Activated CD4-positive, alpha-beta T cell treated with anti-CD3 and anti-CD28 coated beads, Interleukin-2, amount 50 U/mL, for 48 hours (primary cell): ENCODE results near the gene PTPRN2.
"Not testable (repeated sequence)": the region's sequence is repeated elsewhere in the genome, so short reads cannot be mapped to it uniquely, and the experiment has no call there.

Experiments
- DNase-seq, 2 experiments: peaks; one replicate each; pipeline ENCODE4 v3.0.0-alpha.2; 2020

The PTPRN2 gene

DNA sequence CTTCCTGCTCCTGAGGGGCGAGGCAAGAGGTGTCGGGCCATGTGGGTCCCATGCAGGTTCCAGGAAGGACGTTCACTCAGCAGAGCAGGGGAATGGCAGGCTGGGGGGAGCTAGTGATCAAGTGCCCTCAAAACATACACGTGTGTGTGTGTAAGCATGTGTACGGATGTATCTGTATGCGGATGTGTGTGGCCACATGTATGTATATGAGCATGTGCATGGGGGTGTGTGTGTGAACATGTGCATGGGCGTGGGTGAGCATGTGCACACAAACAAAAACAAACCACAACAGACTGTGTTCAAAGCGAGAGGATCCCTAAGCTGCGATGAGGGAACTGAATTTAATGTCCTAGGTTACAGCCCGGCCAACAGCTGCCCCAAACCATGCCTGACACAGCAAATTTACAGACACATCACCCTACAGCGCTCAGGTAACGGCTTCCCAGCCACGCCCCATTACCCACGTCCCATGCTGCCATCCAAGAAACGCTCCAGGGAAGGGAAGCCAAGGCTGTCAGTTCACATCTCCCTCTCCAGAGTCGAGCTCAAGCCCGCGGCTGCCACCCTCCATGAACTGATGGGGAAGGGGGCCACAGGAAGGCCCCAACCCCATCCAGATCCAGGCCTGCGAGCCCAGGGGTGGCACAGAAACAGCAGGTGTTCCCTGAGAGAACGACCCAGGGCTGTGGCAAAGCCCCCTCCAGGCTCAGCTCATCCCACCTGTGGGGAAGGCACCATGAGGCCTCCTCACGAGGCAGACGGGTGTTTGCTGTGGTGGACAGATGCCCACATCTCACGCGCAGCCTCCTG, 56.6 kb downstream of the PTPRN2 start:
- DNase-seq = no peak

DNA sequence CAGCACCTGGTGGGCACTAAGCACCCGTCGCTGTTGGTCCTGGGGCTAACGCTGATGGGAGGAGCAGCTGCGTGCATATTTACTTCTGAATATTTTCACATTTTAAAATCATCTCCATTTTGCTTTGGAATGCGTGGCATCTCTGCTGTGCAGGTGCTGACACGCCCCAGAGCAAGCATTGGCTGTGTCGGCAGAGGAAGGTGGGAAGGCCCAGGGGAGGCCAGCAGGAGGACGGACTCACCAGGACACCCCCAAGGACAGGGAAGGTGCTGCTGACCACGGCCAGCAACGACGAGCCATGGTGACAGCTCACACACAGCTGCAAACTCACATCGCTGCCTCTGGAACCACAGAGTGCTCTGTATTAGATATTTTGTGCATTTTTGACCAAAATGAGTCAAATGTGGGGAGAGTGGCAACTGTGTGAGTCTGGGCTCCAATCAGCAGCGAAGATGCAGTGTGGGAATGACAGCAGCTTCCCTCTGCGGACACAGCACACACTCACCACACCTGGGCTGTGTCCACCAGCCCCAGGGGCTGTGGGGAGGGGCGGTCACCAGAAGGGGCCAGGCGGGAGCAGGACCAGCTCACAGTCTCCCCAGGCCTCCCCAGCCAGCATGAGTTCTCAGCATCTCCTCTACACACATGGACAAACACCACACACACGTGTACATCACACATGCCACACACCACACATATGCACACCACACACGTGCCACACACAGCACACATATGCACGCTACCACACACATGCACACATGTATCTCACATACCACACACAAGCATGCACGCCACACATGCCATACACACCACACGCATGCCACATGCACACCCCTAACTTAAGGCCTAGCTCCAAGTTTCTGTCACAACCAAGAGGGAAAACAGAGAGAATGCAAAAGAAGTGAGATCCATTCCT, 58.2 kb downstream of the PTPRN2 start:
- no peak for DNase-seq

GRCh38 chr7:158527915-158528502, 59.6 kb downstream of the PTPRN2 start:
- DNase-seq = no peak

DNA sequence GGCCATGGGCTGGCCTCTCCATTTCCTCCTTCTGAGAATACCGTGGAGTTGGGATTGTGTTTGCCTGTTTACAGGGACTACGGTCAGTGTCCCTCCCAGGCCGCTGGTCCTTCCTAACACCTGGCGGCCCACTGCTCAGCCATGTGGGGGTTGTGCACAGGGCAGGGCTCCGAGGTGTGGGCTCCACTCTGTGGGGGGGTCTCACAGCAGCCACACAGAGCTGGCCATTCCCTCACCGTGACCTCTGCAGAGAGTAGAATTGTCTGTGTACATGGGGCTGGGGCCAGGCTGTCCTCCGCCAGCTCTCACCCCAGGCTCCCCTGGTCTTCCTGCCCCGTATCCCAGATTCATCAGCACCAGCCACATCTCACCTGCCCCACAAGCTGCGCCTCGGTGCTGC, 60.1 kb downstream of the PTPRN2 start:
- DNase-seq = no peak

DNA sequence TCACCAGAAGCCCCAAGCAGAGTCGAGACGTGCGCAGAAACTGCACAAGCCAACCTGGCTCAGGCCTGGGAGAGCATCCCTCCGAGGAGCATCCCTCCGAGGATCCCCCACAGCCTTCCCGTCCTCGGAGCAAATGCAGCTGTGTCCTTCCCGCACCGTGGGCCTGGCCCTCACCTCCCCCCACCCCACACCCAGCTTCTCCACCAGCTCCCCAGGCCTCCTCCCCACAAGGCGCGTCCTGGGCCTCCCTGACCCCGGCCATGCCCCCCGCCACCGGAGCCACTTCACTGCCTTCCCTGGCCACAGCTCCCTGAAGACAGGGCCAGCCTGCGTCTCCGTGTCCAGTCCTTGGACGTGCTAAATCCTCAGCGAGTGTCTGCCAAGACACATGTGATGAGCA, 60.6 kb downstream of the PTPRN2 start:
- DNase-seq = no peak

DNA sequence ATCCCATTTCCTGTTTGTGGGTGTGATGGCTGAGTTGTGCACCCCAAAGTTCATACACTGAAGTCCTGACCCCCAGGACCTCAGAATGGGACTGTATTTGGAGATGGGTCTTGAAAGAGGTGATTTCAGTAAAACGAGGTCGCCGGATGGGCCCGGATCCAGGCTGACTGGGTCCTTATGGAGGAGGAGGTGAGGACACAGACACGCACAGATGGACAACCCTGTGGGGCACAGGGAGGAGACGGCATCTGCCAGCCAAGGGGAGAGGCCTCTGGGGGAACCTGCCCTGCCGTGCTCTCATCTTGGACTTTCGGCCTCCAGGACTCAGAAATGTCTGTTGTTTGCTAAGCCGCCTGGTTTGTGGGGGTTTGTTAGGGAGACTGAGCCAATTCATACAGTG, 61.1 kb downstream of the PTPRN2 start:
- DNase-seq = no peak

DNA sequence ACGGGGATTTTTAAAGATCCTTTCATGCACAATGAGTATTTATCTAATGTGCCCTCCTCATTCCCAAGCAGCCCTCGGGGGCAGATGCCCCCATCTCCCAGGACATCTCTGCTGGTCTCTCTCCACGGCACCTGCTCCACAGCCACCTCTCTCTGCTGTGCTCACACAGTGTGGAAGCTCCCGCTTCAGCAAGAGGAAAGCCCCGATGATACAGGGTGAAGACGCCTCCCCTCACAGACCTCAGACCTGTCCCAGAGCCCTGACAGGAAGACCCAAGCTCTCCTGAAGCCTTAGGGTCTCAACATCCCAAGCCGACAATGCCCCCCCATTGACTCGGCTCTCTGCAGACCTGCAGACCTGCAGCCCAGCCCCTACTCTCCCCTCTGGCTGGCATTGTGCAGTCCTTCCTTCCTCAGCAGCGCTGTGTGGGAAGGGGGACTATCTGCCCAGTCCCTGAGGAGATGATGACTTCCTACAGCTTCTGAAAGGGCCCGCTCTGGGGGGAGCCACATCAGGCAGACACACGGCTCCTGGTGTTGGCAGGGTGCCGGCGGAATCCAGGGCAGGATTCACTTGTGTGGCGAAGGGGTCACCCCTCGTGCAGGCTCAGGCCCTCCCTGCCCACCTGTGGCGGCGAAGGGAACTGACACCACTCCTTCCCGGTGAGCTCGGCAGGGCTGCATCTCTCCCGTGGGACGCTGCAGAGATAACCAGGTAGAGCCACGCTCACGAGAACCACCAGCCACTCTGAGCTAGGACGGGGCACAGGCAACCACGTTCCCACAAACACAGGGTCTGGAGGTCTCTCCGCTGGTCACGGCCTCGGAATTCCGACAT, 61.8 kb downstream of the PTPRN2 start:
- no peak for DNase-seq

DNA sequence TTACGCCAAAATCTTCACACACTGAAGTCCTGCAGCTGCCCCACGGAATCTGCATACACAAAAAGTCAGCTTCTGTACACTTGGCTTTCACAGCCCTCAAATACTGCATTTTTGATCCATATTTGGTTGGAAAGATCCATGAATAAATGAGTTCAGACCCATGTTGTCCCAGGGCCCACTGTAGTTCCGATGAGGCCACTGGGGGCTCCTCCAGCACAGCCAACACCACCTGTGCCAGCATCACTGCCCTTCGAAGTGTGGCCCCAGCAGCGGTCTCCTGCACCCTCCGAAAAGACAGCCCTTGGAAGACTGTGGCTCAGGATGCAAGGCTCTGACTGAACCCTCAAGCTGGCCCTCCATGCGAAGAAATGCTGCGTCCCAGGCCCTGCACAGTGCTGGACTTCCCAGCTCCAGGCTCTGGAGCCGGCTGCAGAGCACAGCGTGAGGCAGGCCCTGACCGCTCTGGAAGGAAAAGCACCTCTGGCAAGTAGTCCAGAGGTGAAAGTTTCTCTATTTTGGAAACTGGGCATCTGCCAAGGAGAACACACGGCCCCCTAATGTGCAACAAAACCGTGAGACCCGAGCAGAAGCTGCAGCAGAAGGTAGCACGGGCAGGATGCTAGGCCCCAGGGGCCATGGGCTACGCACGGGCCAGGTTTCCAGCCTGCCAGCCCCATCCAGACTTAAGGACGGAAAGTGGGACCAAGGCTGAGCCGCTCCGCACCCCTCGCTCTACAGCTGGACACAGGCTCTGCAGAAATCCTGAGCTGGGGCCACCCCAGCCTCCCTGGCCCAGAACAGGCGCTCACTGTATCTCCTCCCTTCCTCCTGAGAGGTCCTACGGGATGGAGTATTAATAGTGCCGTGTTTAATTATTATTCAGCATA, 62.6 kb downstream of the PTPRN2 start:
- DNase-seq = no peak

GRCh38 chr7:158524286-158524685, 63.3 kb downstream of the PTPRN2 start:
- not testable (repeated sequence) for DNase-seq

GRCh38 chr7:158523877-158524276, 63.7 kb downstream of the PTPRN2 start:
- DNase-seq = not testable (repeated sequence)

DNA sequence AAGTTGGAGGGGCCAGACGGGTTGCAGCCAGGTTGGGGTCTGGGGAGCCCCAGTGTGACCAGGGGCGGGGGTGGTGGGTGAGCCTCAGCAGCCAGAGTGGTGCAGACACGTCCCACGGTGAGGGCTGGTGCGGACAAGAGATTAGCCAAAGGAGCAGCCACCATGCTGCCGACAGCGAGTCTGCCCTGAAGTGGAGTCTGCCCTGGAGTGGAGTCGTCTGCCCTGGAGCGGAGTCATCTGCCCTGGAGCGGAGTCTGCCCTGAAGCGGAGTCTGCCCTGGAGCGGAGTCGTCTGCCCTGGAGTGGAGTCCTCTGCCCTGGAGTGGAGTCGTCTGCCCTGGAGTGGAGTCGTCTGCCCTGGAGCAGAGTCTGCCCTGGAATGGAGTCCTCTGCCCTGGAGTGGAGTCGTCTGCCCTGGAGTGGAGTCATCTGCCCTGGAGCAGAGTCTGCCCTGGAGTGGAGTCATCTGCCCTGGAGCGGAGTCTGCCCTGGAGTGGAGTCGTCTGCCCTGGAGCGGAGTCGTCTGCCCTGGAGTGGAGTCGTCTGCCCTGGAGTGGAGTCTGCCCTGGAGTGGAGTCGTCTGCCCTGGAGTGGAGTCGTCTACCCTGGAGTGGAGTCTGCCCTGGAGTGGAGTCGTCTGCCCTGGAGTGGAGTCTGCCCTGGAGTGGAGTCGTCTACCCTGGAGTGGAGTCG, 64.3 kb downstream of the PTPRN2 start:
- DNase-seq = not testable (repeated sequence)

DNA sequence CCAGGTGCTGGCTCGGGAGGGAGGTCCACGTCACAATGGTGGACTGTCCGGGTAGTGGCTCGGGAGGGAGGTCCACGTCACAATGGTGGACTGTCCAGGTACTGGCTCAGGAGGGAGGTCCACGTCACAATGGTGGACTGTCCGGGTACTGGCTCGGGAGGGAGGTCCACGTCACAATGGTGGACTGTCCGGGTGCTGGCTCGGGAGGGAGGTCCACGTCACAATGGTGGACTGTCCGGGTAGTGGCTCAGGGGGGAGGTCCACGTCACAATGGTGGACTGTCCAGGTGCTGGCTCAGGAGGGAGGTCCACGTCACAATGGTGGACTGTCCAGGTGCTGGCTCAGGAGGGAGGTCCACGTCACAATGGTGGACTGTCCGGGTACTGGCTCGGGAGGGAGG, 65.8 kb downstream of the PTPRN2 start:
- DNase-seq = not testable (repeated sequence)

GRCh38 chr7:158520825-158521224, 66.8 kb downstream of the PTPRN2 start:
- no peak for DNase-seq

DNA sequence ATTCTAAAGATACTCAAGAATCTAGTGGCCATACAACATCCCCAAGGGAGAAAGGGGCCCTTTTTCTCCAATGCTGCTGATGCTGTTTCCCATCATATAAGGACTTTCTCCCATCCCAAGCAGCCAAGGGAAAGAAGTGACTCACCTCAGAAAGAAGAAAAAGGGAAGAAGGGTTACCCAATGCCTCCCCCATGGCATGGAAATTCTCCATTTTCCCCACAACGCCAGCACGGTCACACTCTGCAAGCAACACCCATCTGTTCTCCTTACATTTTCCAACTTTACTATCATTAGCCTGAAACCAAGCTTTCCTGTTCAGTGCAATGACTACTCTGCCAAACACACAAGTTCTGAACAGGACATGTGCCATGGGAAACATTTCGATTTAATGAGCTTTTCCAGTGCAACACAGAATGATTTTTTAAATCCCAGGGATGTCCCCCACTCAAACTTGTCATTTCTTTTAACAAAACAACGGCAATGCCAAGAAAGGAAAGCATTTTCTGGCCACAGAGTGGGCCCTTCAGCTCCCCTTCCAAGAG, 67.9 kb downstream of the PTPRN2 start:
- DNase-seq = no peak

- DNase-seq = no peak
Observed at GRCh38 chr7:158518980-158519632, 68.5 kb downstream of the PTPRN2 start.

GRCh38 chr7:158517571-158517970, 70.1 kb downstream of the PTPRN2 start:
- DNase-seq = no peak

- DNase-seq = no peak
Observed at GRCh38 chr7:158517072-158517471, 70.6 kb downstream of the PTPRN2 start.

DNA sequence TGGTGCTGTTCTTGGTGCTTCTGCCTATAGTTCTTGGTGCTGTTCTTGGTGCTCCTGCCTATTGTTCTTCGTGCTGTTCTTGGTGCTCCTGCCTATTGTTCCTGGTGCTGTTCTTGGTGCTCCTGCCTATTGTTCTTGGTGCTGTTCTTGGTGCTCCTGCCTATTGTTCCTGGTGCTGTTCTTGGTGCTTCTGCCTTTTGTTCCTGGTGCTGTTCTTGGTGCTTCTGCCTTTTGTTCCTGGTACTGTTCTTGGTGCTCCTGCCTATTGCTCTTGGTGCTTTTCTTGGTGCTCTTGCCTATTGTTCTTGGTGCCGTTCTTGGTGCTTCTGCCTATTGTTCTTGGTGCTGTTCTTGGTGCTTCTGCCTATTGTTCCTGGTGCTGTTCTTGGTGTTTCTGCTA, 71.1 kb downstream of the PTPRN2 start:
- no peak for DNase-seq

DNA sequence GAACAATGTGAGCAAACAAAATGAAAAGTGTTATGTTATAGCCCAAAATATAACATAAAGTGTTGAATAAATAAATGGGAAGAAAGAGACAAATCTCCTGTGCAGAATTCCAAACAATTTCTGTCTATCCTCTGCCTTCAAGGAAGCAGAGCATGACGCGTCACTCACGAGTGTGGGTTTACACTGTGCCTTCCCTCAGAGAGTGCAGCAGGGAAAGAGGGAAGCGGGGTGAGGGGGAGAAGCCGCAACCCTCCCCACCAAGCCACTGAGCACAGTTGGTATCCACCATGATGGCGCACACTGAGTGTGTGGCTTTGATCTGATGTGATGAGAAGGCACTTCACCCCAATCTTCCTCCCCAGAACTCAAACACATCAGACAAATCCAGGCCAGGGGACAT, 74.8 kb downstream of the PTPRN2 start:
- DNase-seq = no peak

DNA sequence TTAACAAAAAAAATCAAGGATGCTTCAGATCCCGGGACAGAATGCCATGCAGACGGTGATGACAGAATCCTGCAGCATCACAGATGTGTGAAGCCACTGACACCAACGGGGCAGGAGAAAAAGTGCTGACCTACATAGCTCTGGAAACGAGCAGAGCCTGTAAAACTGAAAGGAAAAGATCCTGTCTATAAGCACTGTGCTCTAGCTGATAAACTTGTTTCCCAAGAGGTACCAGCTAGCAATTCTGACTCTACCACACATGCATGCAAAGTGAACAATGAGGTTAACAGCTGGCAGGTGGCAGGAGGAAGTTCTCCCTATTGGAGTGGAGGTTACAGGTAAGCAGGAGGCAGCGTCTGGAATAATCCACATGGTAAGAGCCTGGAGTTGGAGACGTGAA, 75.6 kb downstream of the PTPRN2 start:
- DNase-seq = no peak
